ENCODE data around the gene TRAK1.

Gene TRAK1

DNA sequence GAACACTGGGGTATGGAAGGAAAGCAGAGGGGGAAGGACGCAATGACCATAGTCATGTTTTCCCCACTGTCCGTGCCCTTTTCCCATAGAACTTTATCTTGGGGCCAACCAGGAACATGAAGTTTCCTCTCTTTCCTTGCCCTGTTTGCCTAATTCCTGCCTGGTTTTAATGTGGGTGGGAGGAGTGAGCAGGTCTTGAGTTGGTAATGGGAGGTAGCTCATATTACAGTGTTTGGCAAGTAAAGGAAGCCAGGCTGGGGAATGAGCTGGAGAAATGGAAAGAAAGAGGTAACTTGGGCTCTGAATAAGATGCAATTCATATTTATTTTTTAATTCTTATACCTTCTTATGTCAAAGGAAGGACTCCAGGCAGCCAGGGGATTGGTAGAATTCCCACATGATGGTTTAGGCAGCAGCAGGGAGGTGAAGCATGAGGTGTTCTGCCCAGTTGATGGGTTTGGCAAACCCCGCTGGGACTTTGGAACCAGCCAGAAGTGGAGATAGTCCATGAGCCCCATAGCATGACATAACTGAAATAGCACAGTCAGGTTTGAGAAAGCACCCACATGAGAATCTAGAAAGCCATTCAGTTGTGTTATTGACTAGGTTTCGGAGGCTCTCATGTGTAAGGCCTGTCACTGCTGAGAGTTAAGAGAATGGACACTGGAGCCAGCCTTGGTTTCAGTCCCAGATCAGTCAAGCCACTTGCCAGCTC, 114.8 kb downstream of the TRAK1 start:
- Histone ChIP-seq H3K36me3 (replicated peaks; ENCODE audit: insufficient read depth, low read length) (peaks cover 2% of the 10 kb centered on the region; the same call in 1 of the 2 replicates), H3K4me1 (ENCODE audit: low read length) (no peaks in the 10 kb centered on the region), H3K27me3 (replicated peaks; ENCODE audit: insufficient read depth, low read length) (no peaks in the 10 kb centered on the region), H3K9ac (ENCODE audit: low read length) (no peak overlapping the region), H3F3A (ENCODE audit: insufficient read depth, low read length) (no peaks in the 10 kb centered on the region), H3K9me2 (replicated peaks; ENCODE audit: insufficient read depth, low read length) (no peaks in the 10 kb centered on the region), H4K20me1 (ENCODE audit: insufficient read depth, low read length) (no peaks in the 10 kb centered on the region), H3K79me2 (ENCODE audit: low read length) (no peaks in the 10 kb centered on the region; the same call in 1 of the 2 replicates), H3K27ac (ENCODE audit: low read length) (no peak overlapping the region), H3K4me3 (ENCODE audit: low read length) (no peak overlapping the region), H3K9me3 (replicated peaks; ENCODE audit: insufficient read depth, low read length) (no peaks in the 10 kb centered on the region), H3K4me2 (ENCODE audit: low read depth, low read length) (no peak overlapping the region), H2AFZ (ENCODE audit: low read length) (no peak overlapping the region)
- TF ChIP-seq EZH2 (optimal IDR thresholded peaks at IDR 0.05; ENCODE audit: low read depth, low read length) (no peak), EZH2phosphoT487 (IDR thresholded peaks at IDR 0.05; ENCODE audit: low read length) (no peak), CTCF (IDR thresholded peaks at IDR 0.05; ENCODE audit: low read length) (no peak)
- no peak for DNase-seq

- Histone ChIP-seq H3K9me2 (replicated peaks; ENCODE audit: insufficient read depth, low read length) (no peaks in the 10 kb centered on the region), H3K4me1 (ENCODE audit: low read length) (peaks cover 24% of the 10 kb centered on the region), H3K9ac (ENCODE audit: low read length) (no peak overlapping the region), H2AFZ (ENCODE audit: low read length) (no peak overlapping the region), H4K20me1 (ENCODE audit: insufficient read depth, low read length) (no peaks in the 10 kb centered on the region), H3K4me2 (ENCODE audit: low read depth, low read length) (no peak overlapping the region), H3K9me3 (replicated peaks; ENCODE audit: insufficient read depth, low read length) (no peaks in the 10 kb centered on the region), H3K36me3 (replicated peaks; ENCODE audit: insufficient read depth, low read length) (0 out of 2 replicates have a peak, but pooled peaks cover 4% of the 10 kb centered on the region), H3K27me3 (replicated peaks; ENCODE audit: insufficient read depth, low read length) (no peaks in the 10 kb centered on the region), H3K79me2 (ENCODE audit: low read length) (no peaks in the 10 kb centered on the region; the same call in 1 of the 2 replicates), H3K4me3 (ENCODE audit: low read length) (no peak overlapping the region), H3K27ac (ENCODE audit: low read length) (no peak overlapping the region), H3F3A (ENCODE audit: insufficient read depth, low read length) (peaks cover 21% of the 10 kb centered on the region)
- no peak for DNase-seq
- TF ChIP-seq EZH2 (optimal IDR thresholded peaks at IDR 0.05; ENCODE audit: low read depth, low read length): no peak
- TF ChIP-seq EZH2phosphoT487 (IDR thresholded peaks at IDR 0.05; ENCODE audit: low read length): no peak
- no peak for TF ChIP-seq CTCF (IDR thresholded peaks at IDR 0.05; ENCODE audit: low read length)
Measured at GRCh38 chr3:42209917-42210316, 118.8 kb downstream of the TRAK1 start.

DNA sequence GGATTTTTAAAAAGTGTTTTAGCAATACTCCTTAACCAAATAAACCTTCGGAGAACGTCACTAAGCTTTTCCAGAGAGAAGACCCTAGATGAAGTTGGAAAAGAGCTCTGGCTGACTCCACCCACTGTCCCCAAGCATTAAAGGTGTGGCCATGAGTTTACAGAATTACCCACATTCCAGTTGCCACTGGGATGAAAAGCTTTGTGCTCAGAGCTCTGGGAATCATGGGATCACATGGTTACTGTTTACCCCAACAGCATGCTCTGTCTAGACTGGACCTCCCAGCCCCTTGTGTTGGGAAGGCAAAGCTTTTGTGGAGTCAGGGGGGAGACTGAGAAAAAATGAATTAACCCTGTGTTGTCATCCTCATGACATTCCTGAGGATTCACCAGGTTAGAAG, 119.6 kb downstream of the TRAK1 start:
- H3K27ac ChIP-seq (ENCODE audit: low read length): no peak overlapping the region
- H3K27me3 ChIP-seq (replicated peaks; ENCODE audit: insufficient read depth, low read length): no peaks in the 10 kb centered on the region
- H3K4me1 ChIP-seq (ENCODE audit: low read length): peaks cover 32% of the 10 kb centered on the region
- H3K36me3 ChIP-seq (replicated peaks; ENCODE audit: insufficient read depth, low read length): 0 out of 2 replicates have a peak, but pooled peaks cover 4% of the 10 kb centered on the region
- no peaks in the 10 kb centered on the region for H4K20me1 ChIP-seq (ENCODE audit: insufficient read depth, low read length)
- peaks cover 27% of the 10 kb centered on the region for H3F3A ChIP-seq (ENCODE audit: insufficient read depth, low read length)
- DNase-seq: no peak
- no peak overlapping the region for H2AFZ ChIP-seq (ENCODE audit: low read length)
- no peaks in the 10 kb centered on the region for H3K9me2 ChIP-seq (replicated peaks; ENCODE audit: insufficient read depth, low read length)
- H3K9ac ChIP-seq (ENCODE audit: low read length): no peak overlapping the region
- no peaks in the 10 kb centered on the region for H3K9me3 ChIP-seq (replicated peaks; ENCODE audit: insufficient read depth, low read length)
- no peak overlapping the region for H3K4me2 ChIP-seq (ENCODE audit: low read depth, low read length)
- TF ChIP-seq EZH2 (optimal IDR thresholded peaks at IDR 0.05; ENCODE audit: low read depth, low read length): no peak
- no peak for TF ChIP-seq CTCF (IDR thresholded peaks at IDR 0.05; ENCODE audit: low read length)
- no peak for TF ChIP-seq EZH2phosphoT487 (IDR thresholded peaks at IDR 0.05; ENCODE audit: low read length)
- no peak overlapping the region for H3K4me3 ChIP-seq (ENCODE audit: low read length)
- H3K79me2 ChIP-seq (ENCODE audit: low read length): no peaks in the 10 kb centered on the region; the same call in 1 of the 2 replicates

All from MM.1S (cell line).